SK-N-SH (cell line): ENCODE results near the gene TIGD2. TPM values are rescaled to one million over a fixed set of nuclear protein-coding genes. Genes with fewer than 3 reads are reported as not detected.

ENCODE experiments used
- CTCF ChIA-PET: fragments of 300-600, 350-600 bp; formaldehyde crosslinking; extraction: SDS; loops from one replicate; lab custom pipeline; 2021; lab: Yijun Ruan, JAX
- POLR2A ChIA-PET: fragments of 350-600 bp; sonication (Branson Sonifier 250); formaldehyde crosslinking; extraction: SDS; loops from one replicate; lab custom pipeline; 2020; ENCODE audit warnings: antibody characterized with exemption, inconsistent platforms; lab: Yijun Ruan, JAX
- DNase-seq: peaks from one replicate; pipeline ENCODE4 v3.0.0; 2012
- H2AFZ ChIP-seq: fragments of 200-600 bp; sonication (generic); 2 replicates; pipeline ENCODE4 v1.8.1; 2016; ENCODE audit warnings: antibody characterized with exemption, mild to moderate bottlenecking, low read depth
- H3F3A ChIP-seq: fragments of 200-600 bp; sonication (generic); replicated peaks from 2 replicates; pipeline ENCODE3; 2016; ENCODE audit warnings: antibody characterized with exemption, mild to moderate bottlenecking; ENCODE audit not compliant: insufficient read depth
- H3K27ac ChIP-seq, 2 experiments: fragments of 200-500 bp in 1 of 2; fragments of 200-600 bp in 1 of 2; sonication (Bioruptor generic) in 1 of 2; sonication (generic), shearing (Covaris generic) in 1 of 2; 2 replicates each; pipeline versions ENCODE4 v1.5.1 to v1.6.1; 2014 to 2016; ENCODE audit warnings: low read depth in 2 of 2, inconsistent platforms in 1 of 2, low read length in 1 of 2, mild to moderate bottlenecking in 1 of 2, mixed read lengths in 1 of 2
- H3K27me3 ChIP-seq: fragments of 200-600 bp; sonication (generic), shearing (Covaris generic); 2 replicates; pipeline ENCODE4 v1.6.1; 2016; ENCODE audit warnings: mixed run types; ENCODE audit not compliant: insufficient read depth
- H3K36me3 ChIP-seq, 2 experiments: fragments of 200-500 bp in 1 of 2; fragments of 200-600 bp in 1 of 2; sonication (Bioruptor generic) in 1 of 2; sonication (generic) in 1 of 2; replicated peaks in 1 of 2; 2 replicates each; pipeline versions ENCODE3 to v1.5.1; 2014 to 2016; ENCODE audit warnings: low read length in 1 of 2, mild to moderate bottlenecking in 1 of 2; ENCODE audit not compliant: insufficient read depth in 2 of 2, control insufficient read depth in 1 of 2
- H3K4me1 ChIP-seq, 2 experiments: fragments of 200-500 bp in 1 of 2; fragments of 200-600 bp in 1 of 2; sonication (Bioruptor generic) in 1 of 2; sonication (generic), shearing (Covaris generic) in 1 of 2; 2 replicates each; pipeline versions ENCODE4 v1.5.1 to v1.6.1; 2014 to 2016; ENCODE audit warnings: low read depth in 1 of 2, low read length in 1 of 2, mixed run types in 1 of 2; ENCODE audit not compliant: insufficient read depth in 2 of 2, control insufficient read depth in 1 of 2
- H3K4me2 ChIP-seq: fragments of 200-600 bp; sonication (generic), shearing (Covaris generic); 2 replicates; pipeline ENCODE4 v1.6.1; 2017; ENCODE audit warnings: mixed run types
- H3K4me3 ChIP-seq, 2 experiments: fragments of 200-500 bp in 1 of 2; fragments of 200-600 bp in 1 of 2; sonication (Bioruptor generic) in 1 of 2; sonication (generic), shearing (Covaris generic) in 1 of 2; 2 replicates each; pipeline versions ENCODE4 v1.5.1 to v1.8.1; 2014 to 2016; ENCODE audit warnings: low read depth in 2 of 2, inconsistent platforms in 1 of 2, low read length in 1 of 2, mild to moderate bottlenecking in 1 of 2, mixed read lengths in 1 of 2, moderate library complexity in 1 of 2
- H3K79me2 ChIP-seq: fragments of 200-600 bp; sonication (generic); 2 replicates; pipeline ENCODE4 v1.8.1; 2017; ENCODE audit warnings: mild to moderate bottlenecking; ENCODE audit not compliant: insufficient read depth
- H3K9ac ChIP-seq: fragments of 200-600 bp; sonication (generic); 2 replicates; pipeline ENCODE4 v1.6.1; 2017; ENCODE audit warnings: mixed run types
- H3K9me2 ChIP-seq: fragments of 200-600 bp; sonication (generic); 2 replicates; pipeline ENCODE4 v1.6.1; 2017; ENCODE audit warnings: mixed run types
- H3K9me3 ChIP-seq: fragments of 200-600 bp; sonication (generic); 2 replicates; pipeline ENCODE4 v1.6.1; 2017; ENCODE audit warnings: mixed run types, mild to moderate bottlenecking, moderate library complexity
- H4K20me1 ChIP-seq: fragments of 200-600 bp; sonication (generic); 2 replicates; pipeline ENCODE4 v1.6.1; 2017; ENCODE audit warnings: mild to moderate bottlenecking, mixed run types; ENCODE audit not compliant: insufficient read depth
- CHD2 ChIP-seq: fragments of 150-350 bp; IDR thresholded peaks from 2 replicates; pipeline ENCODE4 v1.6.1; 2018; ENCODE audit warnings: low read length; ENCODE audit not compliant: partially characterized antibody
- ELF1 ChIP-seq: IDR thresholded peaks from 2 replicates; pipeline ENCODE4 v1.4.0; 2012
- FOSL2 ChIP-seq: IDR thresholded peaks from 2 replicates; pipeline ENCODE4 v1.4.0; 2012; ENCODE audit warnings: low read depth, mild to moderate bottlenecking, moderate library complexity, borderline replicate concordance
- GATA2 ChIP-seq: sonication (generic); formaldehyde crosslinking; IDR thresholded peaks from 2 replicates; pipeline ENCODE4 v1.5.0; 2020; ENCODE audit warnings: mild to moderate bottlenecking, missing genetic modification reagents
- IRF3 ChIP-seq: fragments of 150-350 bp; IDR thresholded peaks from 2 replicates; pipeline ENCODE4 v1.6.1; 2016; ENCODE audit warnings: mild to moderate bottlenecking, low read depth, low read length
- JUND ChIP-seq: IDR thresholded peaks from 2 replicates; pipeline ENCODE4 v1.4.0; 2012
- MAX ChIP-seq: IDR thresholded peaks from 2 replicates; pipeline ENCODE4 v1.4.0; 2012; ENCODE audit warnings: low read depth
- MEF2A ChIP-seq: IDR thresholded peaks from 2 replicates; pipeline ENCODE4 v1.4.0; 2012; ENCODE audit warnings: low read depth, borderline replicate concordance
- NRF1 ChIP-seq: IDR thresholded peaks from 2 replicates; pipeline ENCODE4 v1.6.1; 2012; ENCODE audit warnings: low read depth, mild to moderate bottlenecking, low read length
- PBX3 ChIP-seq: IDR thresholded peaks from 2 replicates; pipeline ENCODE4; 2012
- POLR2AphosphoS5 ChIP-seq: IDR thresholded peaks from 2 replicates; pipeline ENCODE4 v1.6.1; 2012; ENCODE audit warnings: low read depth, low read length
- REST ChIP-seq: IDR thresholded peaks from 2 replicates; pipeline ENCODE4 v1.6.1; 2012; ENCODE audit warnings: mild to moderate bottlenecking, low read depth, low read length, moderate library complexity
- RFX5 ChIP-seq: IDR thresholded peaks from 2 replicates; pipeline ENCODE4 v1.6.1; 2012; ENCODE audit warnings: mild to moderate bottlenecking, improper control_type of control experiment, low read length
- SIN3A ChIP-seq: IDR thresholded peaks from 2 replicates; pipeline ENCODE4 v1.6.1; 2012; ENCODE audit warnings: low read depth, mild to moderate bottlenecking, low read length, moderate library complexity, borderline replicate concordance
- TCF12 ChIP-seq: IDR thresholded peaks from 2 replicates; pipeline ENCODE4 v1.4.0; 2012
- USF1 ChIP-seq: IDR thresholded peaks from 2 replicates; pipeline ENCODE4 v1.4.0; 2012; ENCODE audit warnings: low read depth, borderline replicate concordance
- WGBS: methylation state at CpG from one replicate; pipeline ENCODE4 v1.1.6; 2017; ENCODE audit warnings: low lambda C conversion rate; 5-methylcytosine and 5-hydroxymethylcytosine counted together
- polyA plus RNA-seq, 3 experiments: library from polyadenylated mRNA; depleted of rRNA; stranded (reverse); fragments of >200 nt; gene quantifications; 2 replicates each; pipeline ENCODE4 v1.2.3, GENCODE V29; 2012

Gene TIGD2
- polyA plus RNA-seq, 1 of the 3 experiments (the other 2 are of a cell fraction): 0.84 TPM

GRCh38 chr4:89110541-89110985, 770 bp upstream of the TIGD2 start:
- no peak for DNase-seq
- H3F3A ChIP-seq: no peaks in the 10 kb centered on the region
- no peaks in the 10 kb centered on the region for H4K20me1 ChIP-seq
- H3K9me2 ChIP-seq: no peaks in the 10 kb centered on the region
- peak overlapping the region; percentile 90 for H2AFZ ChIP-seq
- H3K4me3 ChIP-seq: peak overlapping the region; percentile 85 to 86
- peaks cover 0 to 12% of the 10 kb centered on the region in 2 experiments; a peak in 2 of 4 replicates for H3K4me1 ChIP-seq
- H3K9ac ChIP-seq: peak overlapping the region; percentile 35; the same call in 1 of the 2 replicates
- H3K9me3 ChIP-seq: no peaks in the 10 kb centered on the region
- H3K27me3 ChIP-seq: 0 out of 2 replicates have a peak, but pooled peaks cover 20% of the 10 kb centered on the region
- TF ChIP-seq PBX3: no peak
- TF ChIP-seq ELF1: no peak
- TF ChIP-seq POLR2AphosphoS5: no peak
- no peak for TF ChIP-seq IRF3
- TF ChIP-seq SIN3A: no peak
- no peak for TF ChIP-seq TCF12
- no peak for TF ChIP-seq USF1
- no peak for TF ChIP-seq FOSL2
- TF ChIP-seq MAX: no peak
- TF ChIP-seq MEF2A: no peak
- no peak for TF ChIP-seq GATA2 (CRISPR knock-in tag)
- no peak for TF ChIP-seq JUND
- no peak for TF ChIP-seq REST
- no peak for TF ChIP-seq RFX5
- TF ChIP-seq CHD2: no peak
- no peak for TF ChIP-seq NRF1
- H3K27ac ChIP-seq: no peak overlapping the region
- ChIA-PET POLR2A (no interaction called here), CTCF (interaction anchor here (0.5 to 1.1 kb wide), 6 partner anchors 18 to 448 kb away, joined by 3 to 4 read pairs (median 4); partner anchors contain the start of gene FAM13A)
- peaks cover 0 to 5% of the 10 kb centered on the region in 2 experiments for H3K36me3 ChIP-seq
- no peaks in the 10 kb centered on the region for H3K79me2 ChIP-seq
- WGBS: 21% methylated on average over 8 of the region's 30 CpGs
- H3K4me2 ChIP-seq: peak overlapping the region; percentile 93
